ENCODE data around the gene RHOF. TPM values are rescaled to one million over a fixed set of nuclear protein-coding genes. Genes with fewer than 3 reads are reported as not detected.
A peak's percentile ranks its signal among the peaks of the same experiment; 100 is the strongest.

RHOF gene
- total and polyA plus RNA-seq, 2 of the 13 experiments (the other 11 are each of a cell fraction or from before 2014, with no cell fraction given) = 14.6 to 32.2 TPM

DNA sequence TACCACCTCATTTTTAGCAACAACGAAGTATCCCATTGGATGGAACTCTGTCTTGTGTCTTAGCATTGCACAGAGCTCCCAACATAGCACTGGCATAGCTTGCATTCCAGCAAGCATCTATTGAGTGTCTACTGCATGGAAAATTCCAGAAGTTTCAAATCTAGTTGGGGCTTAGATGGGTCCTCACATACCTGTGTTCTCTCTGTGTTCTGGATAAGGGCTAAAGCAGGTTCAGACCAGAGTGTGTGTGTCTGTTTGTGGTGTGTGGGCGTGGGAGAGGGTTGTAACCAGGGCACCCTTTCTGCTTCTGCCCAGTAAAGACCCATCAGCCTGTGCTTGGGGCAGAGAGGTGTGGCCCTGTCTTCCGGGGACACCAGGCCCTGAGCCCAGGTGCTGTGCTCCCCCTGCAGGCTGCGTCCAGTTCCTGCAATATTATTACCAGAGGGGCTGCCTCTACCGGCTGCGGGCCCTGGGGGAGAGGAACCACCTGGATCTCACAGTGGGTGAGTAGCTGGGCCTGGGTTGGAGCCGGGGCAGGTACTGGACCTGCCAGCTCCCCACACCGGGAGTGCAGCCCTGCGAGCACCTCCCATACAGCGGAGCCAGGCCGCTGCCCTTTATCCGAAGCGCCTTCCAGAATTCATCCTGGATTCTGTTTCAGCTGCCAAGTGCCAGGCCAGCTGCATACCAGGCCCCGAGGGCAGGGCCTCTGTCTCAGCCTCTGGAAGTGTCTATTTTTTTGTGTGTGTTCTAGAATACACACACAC, 20.3 kb downstream of the RHOF start (continued):
- TF ChIP-seq, protein P1, sequence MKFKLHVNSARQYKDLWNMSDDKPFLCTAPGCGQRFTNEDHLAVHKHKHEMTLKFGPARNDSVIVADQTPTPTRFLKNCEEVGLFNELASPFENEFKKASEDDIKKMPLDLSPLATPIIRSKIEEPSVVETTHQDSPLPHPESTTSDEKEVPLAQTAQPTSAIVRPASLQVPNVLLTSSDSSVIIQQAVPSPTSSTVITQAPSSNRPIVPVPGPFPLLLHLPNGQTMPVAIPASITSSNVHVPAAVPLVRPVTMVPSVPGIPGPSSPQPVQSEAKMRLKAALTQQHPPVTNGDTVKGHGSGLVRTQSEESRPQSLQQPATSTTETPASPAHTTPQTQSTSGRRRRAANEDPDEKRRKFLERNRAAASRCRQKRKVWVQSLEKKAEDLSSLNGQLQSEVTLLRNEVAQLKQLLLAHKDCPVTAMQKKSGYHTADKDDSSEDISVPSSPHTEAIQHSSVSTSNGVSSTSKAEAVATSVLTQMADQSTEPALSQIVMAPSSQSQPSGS (CRISPR knock-in tag; IDR thresholded peaks at IDR 0.05) = peak; percentile 39; the same call in 1 of the 2 replicates
- TF ChIP-seq ZNF878 (CRISPR knock-in tag; IDR thresholded peaks at IDR 0.05) (no peak), MED8 (CRISPR knock-in tag; IDR thresholded peaks at IDR 0.05; ENCODE audit: insufficient replicate concordance) (no peak), NCOA2 (CRISPR knock-in tag; IDR thresholded peaks at IDR 0.05) (0 out of 2 replicates have a peak, but pooled peaks have one; percentile 8), ZNF496 (CRISPR knock-in tag; IDR thresholded peaks at IDR 0.05; ENCODE audit: insufficient replicate concordance) (no peak), ZNF598 (CRISPR knock-in tag; IDR thresholded peaks at IDR 0.05; ENCODE audit: borderline replicate concordance) (no peak), TCF12 (IDR thresholded peaks at IDR 0.05) (no peak), TCF12 (CRISPR knock-in tag; IDR thresholded peaks at IDR 0.05) (no peak), ZNF614 (CRISPR knock-in tag; IDR thresholded peaks at IDR 0.05; ENCODE audit: borderline replicate concordance) (no peak), ZSCAN29 (CRISPR knock-in tag; conservative IDR thresholded peaks at IDR 0.05) (no peak), GATA4 (IDR thresholded peaks at IDR 0.05; ENCODE audit: borderline replicate concordance, low read depth) (no peak), KDM5A (IDR thresholded peaks at IDR 0.05; ENCODE audit: borderline replicate concordance, low read length) (no peak), MIXL1 (CRISPR knock-in tag; IDR thresholded peaks at IDR 0.05) (peak; percentile 62), ZNF567 (CRISPR knock-in tag; IDR thresholded peaks at IDR 0.05; ENCODE audit: borderline replicate concordance) (no peak), FOXO1 (CRISPR knock-in tag; IDR thresholded peaks at IDR 0.05) (no peak), ZC3H13 (CRISPR knock-in tag; IDR thresholded peaks at IDR 0.05) (no peak), ZNF605 (CRISPR knock-in tag; IDR thresholded peaks at IDR 0.05) (0 out of 2 replicates have a peak, but pooled peaks have one; percentile 54), SMYD3 (CRISPR knock-in tag; IDR thresholded peaks at IDR 0.05) (no peak), KLF12 (CRISPR knock-in tag; IDR thresholded peaks at IDR 0.05; ENCODE audit: borderline replicate concordance) (peak; percentile 65; the same call in 1 of the 2 replicates), TARDBP (CRISPR knock-in tag; IDR thresholded peaks at IDR 0.05) (0 out of 2 replicates have a peak, but pooled peaks have one; percentile 43)
- TF ChIP-seq, protein P2, sequence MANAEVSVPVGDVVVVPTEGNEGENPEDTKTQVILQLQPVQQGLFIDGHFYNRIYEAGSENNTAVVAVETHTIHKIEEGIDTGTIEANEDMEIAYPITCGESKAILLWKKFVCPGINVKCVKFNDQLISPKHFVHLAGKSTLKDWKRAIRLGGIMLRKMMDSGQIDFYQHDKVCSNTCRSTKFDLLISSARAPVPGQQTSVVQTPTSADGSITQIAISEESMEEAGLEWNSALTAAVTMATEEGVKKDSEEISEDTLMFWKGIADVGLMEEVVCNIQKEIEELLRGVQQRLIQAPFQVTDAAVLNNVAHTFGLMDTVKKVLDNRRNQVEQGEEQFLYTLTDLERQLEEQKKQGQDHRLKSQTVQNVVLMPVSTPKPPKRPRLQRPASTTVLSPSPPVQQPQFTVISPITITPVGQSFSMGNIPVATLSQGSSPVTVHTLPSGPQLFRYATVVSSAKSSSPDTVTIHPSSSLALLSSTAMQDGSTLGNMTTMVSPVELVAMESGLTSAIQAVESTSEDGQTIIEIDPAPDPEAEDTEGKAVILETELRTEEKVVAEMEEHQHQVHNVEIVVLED (CRISPR knock-in tag; IDR thresholded peaks at IDR 0.05; ENCODE audit: borderline replicate concordance) = no peak
- TF ChIP-seq, protein P3, sequence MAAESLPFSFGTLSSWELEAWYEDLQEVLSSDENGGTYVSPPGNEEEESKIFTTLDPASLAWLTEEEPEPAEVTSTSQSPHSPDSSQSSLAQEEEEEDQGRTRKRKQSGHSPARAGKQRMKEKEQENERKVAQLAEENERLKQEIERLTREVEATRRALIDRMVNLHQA (CRISPR knock-in tag; IDR thresholded peaks at IDR 0.05) = no peak
- TF ChIP-seq, protein P4, sequence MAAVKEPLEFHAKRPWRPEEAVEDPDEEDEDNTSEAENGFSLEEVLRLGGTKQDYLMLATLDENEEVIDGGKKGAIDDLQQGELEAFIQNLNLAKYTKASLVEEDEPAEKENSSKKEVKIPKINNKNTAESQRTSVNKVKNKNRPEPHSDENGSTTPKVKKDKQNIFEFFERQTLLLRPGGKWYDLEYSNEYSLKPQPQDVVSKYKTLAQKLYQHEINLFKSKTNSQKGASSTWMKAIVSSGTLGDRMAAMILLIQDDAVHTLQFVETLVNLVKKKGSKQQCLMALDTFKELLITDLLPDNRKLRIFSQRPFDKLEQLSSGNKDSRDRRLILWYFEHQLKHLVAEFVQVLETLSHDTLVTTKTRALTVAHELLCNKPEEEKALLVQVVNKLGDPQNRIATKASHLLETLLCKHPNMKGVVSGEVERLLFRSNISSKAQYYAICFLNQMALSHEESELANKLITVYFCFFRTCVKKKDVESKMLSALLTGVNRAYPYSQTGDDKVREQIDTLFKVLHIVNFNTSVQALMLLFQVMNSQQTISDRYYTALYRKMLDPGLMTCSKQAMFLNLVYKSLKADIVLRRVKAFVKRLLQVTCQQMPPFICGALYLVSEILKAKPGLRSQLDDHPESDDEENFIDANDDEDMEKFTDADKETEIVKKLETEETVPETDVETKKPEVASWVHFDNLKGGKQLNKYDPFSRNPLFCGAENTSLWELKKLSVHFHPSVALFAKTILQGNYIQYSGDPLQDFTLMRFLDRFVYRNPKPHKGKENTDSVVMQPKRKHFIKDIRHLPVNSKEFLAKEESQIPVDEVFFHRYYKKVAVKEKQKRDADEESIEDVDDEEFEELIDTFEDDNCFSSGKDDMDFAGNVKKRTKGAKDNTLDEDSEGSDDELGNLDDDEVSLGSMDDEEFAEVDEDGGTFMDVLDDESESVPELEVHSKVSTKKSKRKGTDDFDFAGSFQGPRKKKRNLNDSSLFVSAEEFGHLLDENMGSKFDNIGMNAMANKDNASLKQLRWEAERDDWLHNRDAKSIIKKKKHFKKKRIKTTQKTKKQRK (IDR thresholded peaks at IDR 0.05; ENCODE audit: low read length) = no peak

All from HepG2 (cell line).